ENCODE results near the gene CSMD2. TPM values are rescaled to one million over a fixed set of nuclear protein-coding genes. Genes with fewer than 3 reads are reported as not detected.

The CSMD2 gene
- total and polyA plus RNA-seq, 4 experiments from 2014 or later, result not detected

GRCh38 chr1:34149501-34149900, 15.5 kb downstream of the CSMD2 start:
- Mint-ChIP-seq H3K4me1 (no peaks in the 10 kb centered on the region), H3K4me3 (no peak overlapping the region), H3K9me3 (peaks cover 0 to 3% (median 0%) of the 10 kb centered on the region in 8 donors), H3K27me3 (peaks cover 0 to 8% of the 10 kb centered on the region in 2 donors), H3K27ac (no peak overlapping the region), H3K36me3 (no peaks in the 10 kb centered on the region)
- no peaks in the 10 kb centered on the region for H3K27me3 ChIP-seq (ENCODE audit: insufficient read depth, low read length)
- H3K27ac ChIP-seq (ENCODE audit: low read depth, low read length), result no peak overlapping the region
- H3K4me1 ChIP-seq (ENCODE audit: insufficient read depth, low read length), result no peaks in the 10 kb centered on the region
- intact Hi-C loops (cut with micrococcal nuclease), result no loop called here
- no peaks in the 10 kb centered on the region for H3K36me3 ChIP-seq (ENCODE audit: insufficient read depth, low read length)
- H3K9me3 ChIP-seq (ENCODE audit: control insufficient read depth in 1 of 2, low read length in 2 of 2), result no peaks in the 10 kb centered on the region
- H3K4me3 ChIP-seq (ENCODE audit: low read length in 2 of 2), result no peak overlapping the region
- no peak for DNase-seq
- ChIA-PET CTCF (ENCODE audit: partially characterized antibody) (no interaction called here), POLR2A (ENCODE audit: partially characterized antibody) (no interaction called here)

GRCh38 chr1:34147301-34147700, 17.7 kb downstream of the CSMD2 start:
- Histone ChIP-seq H3K9me3 (ENCODE audit: control insufficient read depth in 1 of 2, low read length in 2 of 2) (no peaks in the 10 kb centered on the region), H3K4me3 (ENCODE audit: low read length in 2 of 2) (no peak overlapping the region), H3K27me3 (ENCODE audit: insufficient read depth, low read length) (no peaks in the 10 kb centered on the region), H3K36me3 (ENCODE audit: insufficient read depth, low read length) (no peaks in the 10 kb centered on the region), H3K27ac (ENCODE audit: low read depth, low read length) (no peak overlapping the region), H3K4me1 (ENCODE audit: insufficient read depth, low read length) (no peaks in the 10 kb centered on the region)
- H3K4me3 Mint-ChIP-seq, result no peak overlapping the region
- no peak overlapping the region for H3K27ac Mint-ChIP-seq
- H3K4me1 Mint-ChIP-seq, result no peaks in the 10 kb centered on the region
- no peak for DNase-seq
- H3K9me3 Mint-ChIP-seq, result peaks cover 0 to 3% (median 0%) of the 10 kb centered on the region in 8 donors
- CTCF ChIA-PET (ENCODE audit: partially characterized antibody), result no interaction called here
- POLR2A ChIA-PET (ENCODE audit: partially characterized antibody), result no interaction called here
- H3K36me3 Mint-ChIP-seq, result no peaks in the 10 kb centered on the region
- intact Hi-C loops (cut with micrococcal nuclease), result no loop called here
- peaks cover 0 to 4% of the 10 kb centered on the region in 2 donors for H3K27me3 Mint-ChIP-seq

GRCh38 chr1:34144766-34145165, 20.3 kb downstream of the CSMD2 start:
- H3K27ac ChIP-seq (ENCODE audit: low read depth, low read length), result no peak overlapping the region
- no peaks in the 10 kb centered on the region for H3K4me1 ChIP-seq (ENCODE audit: insufficient read depth, low read length)
- intact Hi-C loops (cut with micrococcal nuclease), result no loop called here
- Mint-ChIP-seq H3K36me3 (no peaks in the 10 kb centered on the region), H3K27ac (no peak overlapping the region), H3K9me3 (peaks cover 0 to 3% (median 0%) of the 10 kb centered on the region in 8 donors), H3K27me3 (peaks cover 0 to 5% of the 10 kb centered on the region in 2 donors), H3K4me3 (no peak overlapping the region), H3K4me1 (no peaks in the 10 kb centered on the region)
- DNase-seq, result no peak
- no peaks in the 10 kb centered on the region for H3K36me3 ChIP-seq (ENCODE audit: insufficient read depth, low read length)
- H3K4me3 ChIP-seq (ENCODE audit: low read length in 2 of 2), result no peak overlapping the region
- CTCF ChIA-PET (ENCODE audit: partially characterized antibody), result no interaction called here
- H3K9me3 ChIP-seq (ENCODE audit: control insufficient read depth in 1 of 2, low read length in 2 of 2), result no peaks in the 10 kb centered on the region
- POLR2A ChIA-PET (ENCODE audit: partially characterized antibody), result no interaction called here
- no peaks in the 10 kb centered on the region for H3K27me3 ChIP-seq (ENCODE audit: insufficient read depth, low read length)

GRCh38 chr1:34143975-34144374, 21.1 kb downstream of the CSMD2 start:
- Histone ChIP-seq H3K9me3 (ENCODE audit: control insufficient read depth in 1 of 2, low read length in 2 of 2) (no peaks in the 10 kb centered on the region), H3K36me3 (ENCODE audit: insufficient read depth, low read length) (no peaks in the 10 kb centered on the region), H3K27me3 (ENCODE audit: insufficient read depth, low read length) (no peaks in the 10 kb centered on the region), H3K27ac (ENCODE audit: low read depth, low read length) (no peak overlapping the region), H3K4me3 (ENCODE audit: low read length in 2 of 2) (no peak overlapping the region), H3K4me1 (ENCODE audit: insufficient read depth, low read length) (no peaks in the 10 kb centered on the region)
- ChIA-PET POLR2A (ENCODE audit: partially characterized antibody) (no interaction called here), CTCF (ENCODE audit: partially characterized antibody) (no interaction called here)
- Mint-ChIP-seq H3K9me3 (peaks cover 0 to 3% (median 0%) of the 10 kb centered on the region in 8 donors), H3K4me3 (no peak overlapping the region), H3K36me3 (no peaks in the 10 kb centered on the region), H3K4me1 (no peaks in the 10 kb centered on the region), H3K27ac (no peak overlapping the region), H3K27me3 (peaks cover 0 to 5% of the 10 kb centered on the region in 2 donors)
- no peak for DNase-seq
- intact Hi-C loops (cut with micrococcal nuclease), result no loop called here

- no peaks in the 10 kb centered on the region for H3K36me3 ChIP-seq (ENCODE audit: insufficient read depth, low read length)
- Mint-ChIP-seq H3K4me1 (no peaks in the 10 kb centered on the region), H3K27ac (no peak overlapping the region), H3K27me3 (peaks cover 0 to 5% of the 10 kb centered on the region in 2 donors), H3K9me3 (no peaks in the 10 kb centered on the region), H3K4me3 (no peak overlapping the region), H3K36me3 (no peaks in the 10 kb centered on the region)
- POLR2A ChIA-PET (ENCODE audit: partially characterized antibody), result no interaction called here
- intact Hi-C loops (cut with micrococcal nuclease), result no loop called here
- no peak overlapping the region for H3K27ac ChIP-seq (ENCODE audit: low read depth, low read length)
- no peak for DNase-seq
- no peaks in the 10 kb centered on the region for H3K4me1 ChIP-seq (ENCODE audit: insufficient read depth, low read length)
- no peaks in the 10 kb centered on the region for H3K9me3 ChIP-seq (ENCODE audit: control insufficient read depth in 1 of 2, low read length in 2 of 2)
- CTCF ChIA-PET (ENCODE audit: partially characterized antibody), result no interaction called here
- no peaks in the 10 kb centered on the region for H3K27me3 ChIP-seq (ENCODE audit: insufficient read depth, low read length)
- no peak overlapping the region for H3K4me3 ChIP-seq (ENCODE audit: low read length in 2 of 2)
These were observed 24.9 kb downstream of the CSMD2 start for GRCh38 chr1:34140011-34140676.

GRCh38 chr1:34137411-34137810, 27.6 kb downstream of the CSMD2 start:
- H3K9me3 Mint-ChIP-seq, result no peaks in the 10 kb centered on the region
- no peak overlapping the region for H3K4me3 Mint-ChIP-seq
- no peak for DNase-seq
- no peaks in the 10 kb centered on the region for H3K4me1 ChIP-seq (ENCODE audit: insufficient read depth, low read length)
- H3K27ac ChIP-seq (ENCODE audit: low read depth, low read length), result no peak overlapping the region
- no peak overlapping the region for H3K27ac Mint-ChIP-seq
- POLR2A ChIA-PET (ENCODE audit: partially characterized antibody), result no interaction called here
- CTCF ChIA-PET (ENCODE audit: partially characterized antibody), result no interaction called here
- no peaks in the 10 kb centered on the region for H3K36me3 Mint-ChIP-seq
- H3K4me1 Mint-ChIP-seq, result no peaks in the 10 kb centered on the region
- H3K4me3 ChIP-seq (ENCODE audit: low read length in 2 of 2), result no peak overlapping the region
- intact Hi-C loops (cut with micrococcal nuclease), result no loop called here
- no peaks in the 10 kb centered on the region for H3K36me3 ChIP-seq (ENCODE audit: insufficient read depth, low read length)
- peaks cover 0 to 5% of the 10 kb centered on the region in 2 donors for H3K27me3 Mint-ChIP-seq
- H3K9me3 ChIP-seq (ENCODE audit: control insufficient read depth in 1 of 2, low read length in 2 of 2), result no peaks in the 10 kb centered on the region
- H3K27me3 ChIP-seq (ENCODE audit: insufficient read depth, low read length), result no peaks in the 10 kb centered on the region

- Histone ChIP-seq H3K36me3 (ENCODE audit: insufficient read depth, low read length) (no peaks in the 10 kb centered on the region), H3K4me3 (ENCODE audit: low read length in 2 of 2) (no peak overlapping the region), H3K27ac (ENCODE audit: low read depth, low read length) (no peak overlapping the region), H3K4me1 (ENCODE audit: insufficient read depth, low read length) (no peaks in the 10 kb centered on the region), H3K9me3 (ENCODE audit: control insufficient read depth in 1 of 2, low read length in 2 of 2) (no peaks in the 10 kb centered on the region), H3K27me3 (ENCODE audit: insufficient read depth, low read length) (no peaks in the 10 kb centered on the region)
- Mint-ChIP-seq H3K27me3 (peaks cover 0 to 3% of the 10 kb centered on the region in 2 donors), H3K27ac (peak overlapping the region in 1 of 7 donors; percentile 13), H3K4me3 (no peak overlapping the region), H3K36me3 (no peaks in the 10 kb centered on the region), H3K4me1 (no peaks in the 10 kb centered on the region), H3K9me3 (peaks cover 0 to 2% (median 0%) of the 10 kb centered on the region in 8 donors)
- no peak for DNase-seq
- ChIA-PET POLR2A (ENCODE audit: partially characterized antibody) (no interaction called here), CTCF (ENCODE audit: partially characterized antibody) (no interaction called here)
- intact Hi-C loops (cut with micrococcal nuclease), result no loop called here
These were observed 32.9 kb downstream of the CSMD2 start for GRCh38 chr1:34132161-34132420.
